RCC 7860 (cell line): Measurements from ENCODE around the gene SLC66A3.
A peak's percentile ranks its signal among the peaks of the same experiment; 100 is the strongest.

ENCODE experiments used
- DNase-seq: peaks from one replicate; pipeline ENCODE4 v3.0.0-alpha.2; 2015; ENCODE audit warnings: low spot score
- FAIRE-seq: peaks from 2 replicates; lab custom pipeline; 2012; peaks lifted over from hg19 to GRCh38; lab: Jason Lieb, UNC

SLC66A3 gene

DNA sequence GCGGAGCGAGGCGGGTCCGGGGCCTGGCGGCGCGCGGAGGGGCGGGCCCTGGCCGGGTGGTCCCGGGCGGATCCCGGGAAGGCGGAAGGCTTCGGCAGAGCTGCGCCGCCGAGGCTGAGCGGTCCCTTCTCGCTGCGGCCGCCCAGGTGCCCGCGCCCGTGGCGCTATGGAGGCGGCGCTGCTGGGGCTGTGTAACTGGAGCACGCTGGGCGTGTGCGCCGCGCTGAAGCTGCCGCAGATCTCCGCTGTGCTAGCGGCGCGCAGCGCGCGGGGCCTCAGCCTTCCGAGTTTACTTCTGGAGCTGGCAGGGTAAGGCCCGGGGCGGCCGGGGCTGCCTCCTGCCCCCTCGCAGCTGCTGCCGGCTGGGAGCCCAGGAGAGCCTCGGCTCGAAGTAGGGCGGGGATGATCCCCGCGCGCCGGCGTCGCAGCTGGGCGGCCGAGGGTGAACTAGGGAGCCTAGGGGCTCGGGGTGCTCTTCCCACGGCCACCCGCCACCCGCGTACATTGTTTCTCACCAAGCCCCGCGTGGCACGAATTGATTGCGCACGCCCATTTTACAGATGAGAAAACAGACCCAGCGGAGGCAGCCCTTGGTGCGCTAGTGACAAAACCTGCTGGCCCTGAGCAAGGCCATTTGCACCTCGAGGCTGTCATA, at the start of gene SLC66A3:
SLC66A3 (plus strand) TSS at position 87 of the 655 bp plus-strand sequence; CDS start at position 167, 80 bp downstream.
- peak; percentile 75 for DNase-seq

DNA sequence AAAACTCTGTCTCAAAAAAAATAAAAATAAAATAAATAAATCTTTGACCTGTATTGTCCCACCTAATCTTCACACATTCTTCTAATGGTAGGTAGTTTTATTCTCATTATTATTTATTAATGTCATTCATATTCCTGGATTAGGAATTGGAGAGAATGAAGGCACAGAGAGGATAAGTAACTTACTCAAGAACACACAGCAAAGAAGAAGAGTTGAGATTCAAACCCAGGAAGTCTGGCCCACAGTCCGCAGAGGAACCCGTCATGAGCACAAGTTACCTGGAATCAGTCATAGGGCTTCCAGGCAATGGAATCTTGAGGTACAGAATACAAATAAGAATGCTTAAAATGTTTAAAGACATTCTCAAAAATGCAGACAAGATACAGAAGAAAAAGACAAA, 46.3 kb upstream of the SLC66A3 start:
- FAIRE-seq, result no peak
- no peak for DNase-seq

More for the DNA sequence above, at the start of gene SLC66A3:
- FAIRE-seq, result no peak

GRCh38 chr2:11112870-11113428, 42.3 kb upstream of the SLC66A3 start:
- FAIRE-seq (no peak), DNase-seq (no peak)

- no peak for DNase-seq
- no peak for FAIRE-seq
These were observed 37.5 kb upstream of the SLC66A3 start for GRCh38 chr2:11117776-11118175.

DNA sequence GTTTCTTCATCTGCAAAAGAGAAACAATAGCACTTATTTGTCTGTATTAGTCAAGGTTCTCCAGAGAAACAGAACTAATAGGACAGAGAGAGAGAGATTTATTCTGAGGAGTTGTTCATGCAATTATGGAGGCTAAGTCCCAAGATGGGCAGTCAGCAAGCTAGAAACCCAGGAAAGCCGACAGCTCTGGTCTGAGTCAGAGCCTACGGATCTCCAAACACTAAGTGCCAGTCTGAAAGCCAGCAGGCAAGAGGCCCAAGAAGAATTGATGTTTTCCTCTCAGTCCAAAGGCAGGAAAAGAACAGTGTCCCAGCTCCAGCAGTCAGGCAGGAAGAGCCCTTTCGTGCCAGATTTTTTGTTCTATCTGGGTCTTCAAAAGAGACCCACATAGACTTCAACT, 36.5 kb upstream of the SLC66A3 start:
- FAIRE-seq, result no peak

GRCh38 chr2:11121099-11121822, 34.0 kb upstream of the SLC66A3 start:
- DNase-seq, result no peak

More for the DNA sequence above, 36.5 kb upstream of the SLC66A3 start:
- no peak for DNase-seq

DNA sequence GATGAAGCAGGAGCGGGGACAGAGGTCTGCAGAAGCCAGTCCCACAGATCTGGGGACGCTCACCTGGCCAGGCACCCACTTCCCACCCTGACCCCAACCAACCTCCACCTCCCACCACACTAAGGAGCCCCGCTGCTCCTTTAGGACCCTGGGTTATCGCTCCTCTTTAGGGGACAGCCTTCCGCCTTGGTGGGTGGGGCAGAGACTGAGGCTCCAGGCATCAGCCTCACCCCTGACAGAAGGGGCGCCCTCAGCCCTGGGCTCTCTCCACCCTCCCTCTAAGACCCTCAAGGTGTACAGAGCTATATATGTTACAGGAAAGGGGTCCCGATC, 33.5 kb upstream of the SLC66A3 start:
- FAIRE-seq (no peak), DNase-seq (no peak)

More at GRCh38 chr2:11121099-11121822, 34.0 kb upstream of the SLC66A3 start:
- FAIRE-seq, result no peak

GRCh38 chr2:11122380-11122779, 32.9 kb upstream of the SLC66A3 start:
- no peak for FAIRE-seq
- DNase-seq, result no peak

GRCh38 chr2:11123001-11123809, 32.1 kb upstream of the SLC66A3 start:
- FAIRE-seq, result no peak

DNA sequence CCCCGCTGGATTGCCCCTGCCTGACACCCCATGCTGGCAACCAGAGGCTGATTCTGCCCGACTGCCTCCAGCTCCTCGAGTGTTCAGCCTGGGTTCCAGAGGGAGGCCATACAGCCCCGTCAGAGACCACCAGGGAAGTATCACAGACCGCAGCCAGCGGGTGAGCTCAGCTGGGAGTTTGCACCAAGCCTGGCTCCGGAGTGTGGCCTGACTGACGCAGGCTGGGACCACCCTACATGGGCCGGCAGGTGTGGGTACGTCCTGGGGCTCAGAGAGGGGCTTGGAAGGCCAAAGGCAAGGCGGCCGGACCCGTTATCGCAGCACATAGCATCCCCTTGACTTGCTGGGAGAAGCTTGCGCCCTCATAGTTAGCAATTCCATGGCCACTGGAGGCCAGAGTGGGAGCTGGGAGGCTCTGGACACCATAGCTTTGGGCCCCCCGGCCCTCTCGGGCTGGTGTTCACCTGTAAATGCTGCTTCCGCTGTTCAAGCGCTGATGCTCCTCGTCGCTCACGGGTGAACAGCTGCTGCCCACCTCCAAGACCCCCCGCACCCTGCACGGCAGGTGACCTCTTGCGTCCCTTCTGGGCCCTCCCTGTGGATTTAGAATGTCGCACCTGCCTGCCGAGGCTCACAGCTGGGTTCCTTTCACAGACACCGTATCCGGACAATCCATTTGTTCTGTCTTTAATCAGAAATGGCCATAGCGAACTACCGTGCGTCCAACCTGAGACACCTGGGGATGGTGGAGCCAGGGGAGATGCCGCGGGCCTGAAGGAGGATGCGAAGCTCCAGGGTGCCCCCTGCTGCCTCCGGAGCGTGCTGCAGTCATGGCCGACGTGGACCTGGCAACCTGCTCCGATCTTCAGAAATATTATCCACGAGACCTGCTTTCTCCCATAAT, 31.2 kb upstream of the SLC66A3 start:
- FAIRE-seq (no peak), DNase-seq (peak; percentile 19)

More at GRCh38 chr2:11123001-11123809, 32.1 kb upstream of the SLC66A3 start:
- DNase-seq, result no peak

- FAIRE-seq, result no peak
- DNase-seq, result no peak
These were observed 30.6 kb upstream of the SLC66A3 start for GRCh38 chr2:11124760-11125068.

- DNase-seq, result no peak
- no peak for FAIRE-seq
These were observed 27.5 kb upstream of the SLC66A3 start for GRCh38 chr2:11127761-11128160.

GRCh38 chr2:11128243-11128951, 26.9 kb upstream of the SLC66A3 start:
- FAIRE-seq (no peak), DNase-seq (peak; percentile 49)

DNA sequence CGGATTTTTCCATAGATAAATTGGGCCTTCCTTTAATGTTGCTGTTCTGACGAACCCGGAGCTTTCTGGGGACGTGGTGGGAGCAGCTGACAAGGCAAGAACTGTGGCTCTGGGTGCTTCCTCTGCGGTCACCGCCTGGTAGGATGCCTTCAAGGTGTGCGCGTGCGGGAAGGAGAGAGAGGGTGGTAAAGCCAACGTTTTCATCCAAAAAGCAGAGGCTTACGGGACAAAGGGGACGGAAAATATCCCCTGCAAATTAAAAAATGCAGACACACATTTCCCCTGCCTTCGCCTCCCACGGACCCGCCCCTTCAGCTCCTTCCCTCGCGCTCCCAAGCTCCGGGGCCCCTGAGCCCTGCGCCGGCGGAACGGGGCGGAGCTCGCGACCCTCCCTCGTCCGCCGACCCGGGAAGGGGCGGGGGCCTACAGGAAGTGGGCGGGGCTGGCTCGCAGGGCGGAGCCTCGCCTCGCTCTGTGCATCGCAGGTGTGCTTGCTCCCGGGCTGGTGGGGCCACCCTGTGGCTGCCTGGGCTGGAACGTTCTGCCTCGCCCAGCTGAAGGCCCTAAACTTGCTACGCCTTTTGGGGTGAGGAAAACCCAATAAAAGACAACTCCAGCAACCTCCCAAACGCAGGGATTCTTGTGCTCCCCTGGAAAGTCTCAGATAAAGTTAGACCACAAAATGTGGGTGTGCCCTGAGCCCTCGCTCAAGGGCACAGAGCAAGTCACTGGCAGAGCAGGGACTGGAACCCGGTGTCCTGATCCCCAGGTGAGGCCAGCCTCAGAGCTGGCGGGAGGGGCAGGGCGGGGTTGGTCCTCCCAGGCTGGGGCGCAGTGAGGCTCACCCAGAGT, 25.4 kb upstream of the SLC66A3 start:
- DNase-seq (no peak), FAIRE-seq (no peak)

- FAIRE-seq (no peak), DNase-seq (no peak)
These were observed 23.9 kb upstream of the SLC66A3 start for GRCh38 chr2:11131166-11131920.

- FAIRE-seq (no peak), DNase-seq (no peak)
These were observed 23.1 kb upstream of the SLC66A3 start for GRCh38 chr2:11132036-11132671.

- DNase-seq, result no peak
- no peak for FAIRE-seq
These were observed 21.9 kb upstream of the SLC66A3 start for GRCh38 chr2:11133238-11133935.
